BJ (cell line): ENCODE results near the gene OXLD1. TPM values are rescaled to one million over a fixed set of nuclear protein-coding genes. Genes with fewer than 3 reads are reported as not detected.

Source experiments
- CTCF ChIA-PET: fragments of 350-600 bp; formaldehyde crosslinking; extraction: SDS; loops from one replicate; lab custom pipeline; 2021; ENCODE audit warnings: antibody characterized with exemption, inconsistent platforms; lab: Yijun Ruan, JAX
- POLR2A ChIA-PET: fragments of 300-600 bp; sonication (Branson Sonifier 250); formaldehyde crosslinking; extraction: SDS; loops from one replicate; lab custom pipeline; 2021; ENCODE audit warnings: antibody characterized with exemption; lab: Charles Lee
- DNase-seq: peaks from one replicate; pipeline ENCODE4 v3.0.0-alpha.2; 2011; ENCODE audit warnings: low read depth
- H3K27me3 ChIP-seq: 2 replicates; pipeline ENCODE4 v1.6.0; 2011; ENCODE audit warnings: low read length; ENCODE audit not compliant: control insufficient read depth, insufficient read depth
- H3K36me3 ChIP-seq: 2 replicates; pipeline ENCODE4 v1.5.1; 2011; ENCODE audit warnings: low read length; ENCODE audit not compliant: control insufficient read depth, insufficient read depth
- H3K4me3 ChIP-seq: 2 replicates; pipeline ENCODE4 v1.5.1; 2011; ENCODE audit warnings: low read depth, mild to moderate bottlenecking, control low read depth, low read length
- polyA plus RNA-seq: library from polyadenylated mRNA; depleted of rRNA; stranded (reverse); fragments of >200 nt; gene quantifications from 2 replicates; pipeline ENCODE4 v1.2.3, GENCODE V29; 2011
- TF ChIP-seq, protein P1 (sequence below): IDR thresholded peaks from 2 replicates; pipeline ENCODE4 v1.5.1; 2011; ENCODE audit warnings: low read depth, mild to moderate bottlenecking, control low read depth, inconsistent platforms, low read length, moderate library complexity; ENCODE audit not compliant: insufficient read depth

Gene OXLD1
- polyA plus RNA-seq, 1 experiment: 29.6 TPM

DNA sequence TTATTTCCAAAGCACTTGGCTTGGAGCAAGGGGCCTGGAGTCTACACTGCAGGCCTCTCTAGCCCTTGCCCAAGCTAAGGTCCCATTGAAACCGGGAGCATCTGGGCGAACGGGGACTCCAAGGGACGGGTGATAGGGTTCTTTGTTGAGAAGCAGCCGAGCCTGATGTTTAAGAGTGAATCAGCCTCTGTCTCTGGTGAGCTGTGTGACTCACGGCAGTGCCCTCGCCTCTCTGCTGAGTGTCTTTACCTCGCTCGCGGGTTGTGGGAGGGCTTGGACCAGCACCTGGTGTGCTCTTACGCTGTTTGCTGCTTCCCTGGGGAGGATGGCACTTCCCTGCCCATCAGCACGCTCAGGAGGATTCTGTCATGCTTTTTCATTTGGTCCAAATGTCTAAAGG lies 18.7 kb upstream of the OXLD1 start:
- ChIA-PET CTCF (interaction anchor here (0.8 to 1.0 kb wide), 2 partner anchors 18 to 26 kb away, joined by 3 read pairs; partner anchors contain the start of gene MRPL12), POLR2A (interaction anchor here (0.6 kb wide), 1 partner anchor 133 kb away, joined by 4 read pairs; no protein-coding TSS in a partner anchor)
- Histone ChIP-seq H3K27me3 (no peaks in the 10 kb centered on the region), H3K36me3 (peaks cover 49% of the 10 kb centered on the region), H3K4me3 (peak overlapping the region; percentile 95)
- DNase-seq: no peak
- TF ChIP-seq, protein P1, sequence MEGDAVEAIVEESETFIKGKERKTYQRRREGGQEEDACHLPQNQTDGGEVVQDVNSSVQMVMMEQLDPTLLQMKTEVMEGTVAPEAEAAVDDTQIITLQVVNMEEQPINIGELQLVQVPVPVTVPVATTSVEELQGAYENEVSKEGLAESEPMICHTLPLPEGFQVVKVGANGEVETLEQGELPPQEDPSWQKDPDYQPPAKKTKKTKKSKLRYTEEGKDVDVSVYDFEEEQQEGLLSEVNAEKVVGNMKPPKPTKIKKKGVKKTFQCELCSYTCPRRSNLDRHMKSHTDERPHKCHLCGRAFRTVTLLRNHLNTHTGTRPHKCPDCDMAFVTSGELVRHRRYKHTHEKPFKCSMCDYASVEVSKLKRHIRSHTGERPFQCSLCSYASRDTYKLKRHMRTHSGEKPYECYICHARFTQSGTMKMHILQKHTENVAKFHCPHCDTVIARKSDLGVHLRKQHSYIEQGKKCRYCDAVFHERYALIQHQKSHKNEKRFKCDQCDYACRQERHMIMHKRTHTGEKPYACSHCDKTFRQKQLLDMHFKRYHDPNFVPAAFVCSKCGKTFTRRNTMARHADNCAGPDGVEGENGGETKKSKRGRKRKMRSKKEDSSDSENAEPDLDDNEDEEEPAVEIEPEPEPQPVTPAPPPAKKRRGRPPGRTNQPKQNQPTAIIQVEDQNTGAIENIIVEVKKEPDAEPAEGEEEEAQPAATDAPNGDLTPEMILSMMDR: no peak

DNA sequence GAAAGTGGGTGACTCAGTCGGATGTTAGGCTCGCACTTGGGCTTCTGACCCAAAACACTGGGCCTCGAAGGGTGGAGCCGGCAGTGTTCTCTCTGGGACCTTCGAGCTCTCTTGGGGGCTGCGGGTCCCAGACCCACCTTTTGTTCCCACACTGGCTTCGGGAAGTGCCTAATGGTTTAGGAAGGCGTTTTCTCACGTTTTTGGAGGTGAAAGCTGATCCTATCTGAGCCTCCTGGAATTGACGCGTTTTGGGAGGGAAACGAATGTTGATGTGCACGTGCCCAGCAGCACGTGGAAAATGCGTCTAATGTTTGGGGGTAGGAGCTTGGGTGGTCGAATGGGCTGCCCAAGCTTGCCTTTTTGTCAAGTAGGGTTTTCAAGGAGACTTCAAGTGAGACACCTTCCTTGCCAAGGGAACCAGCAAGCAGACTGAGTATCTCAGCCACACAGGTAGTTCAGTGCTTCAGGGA lies 18.1 kb upstream of the OXLD1 start:
- Histone ChIP-seq H3K4me3 (peak overlapping the region; percentile 95), H3K36me3 (peaks cover 44% of the 10 kb centered on the region), H3K27me3 (no peaks in the 10 kb centered on the region)
- TF ChIP-seq, protein P1: no peak
- POLR2A ChIA-PET: no interaction called here
- CTCF ChIA-PET: interaction anchor here (0.8 to 1.5 kb wide), 2 partner anchors 19 to 83 kb away, joined by 3 to 4 read pairs; partner anchors contain the start of gene MRPL12
- no peak for DNase-seq

DNA sequence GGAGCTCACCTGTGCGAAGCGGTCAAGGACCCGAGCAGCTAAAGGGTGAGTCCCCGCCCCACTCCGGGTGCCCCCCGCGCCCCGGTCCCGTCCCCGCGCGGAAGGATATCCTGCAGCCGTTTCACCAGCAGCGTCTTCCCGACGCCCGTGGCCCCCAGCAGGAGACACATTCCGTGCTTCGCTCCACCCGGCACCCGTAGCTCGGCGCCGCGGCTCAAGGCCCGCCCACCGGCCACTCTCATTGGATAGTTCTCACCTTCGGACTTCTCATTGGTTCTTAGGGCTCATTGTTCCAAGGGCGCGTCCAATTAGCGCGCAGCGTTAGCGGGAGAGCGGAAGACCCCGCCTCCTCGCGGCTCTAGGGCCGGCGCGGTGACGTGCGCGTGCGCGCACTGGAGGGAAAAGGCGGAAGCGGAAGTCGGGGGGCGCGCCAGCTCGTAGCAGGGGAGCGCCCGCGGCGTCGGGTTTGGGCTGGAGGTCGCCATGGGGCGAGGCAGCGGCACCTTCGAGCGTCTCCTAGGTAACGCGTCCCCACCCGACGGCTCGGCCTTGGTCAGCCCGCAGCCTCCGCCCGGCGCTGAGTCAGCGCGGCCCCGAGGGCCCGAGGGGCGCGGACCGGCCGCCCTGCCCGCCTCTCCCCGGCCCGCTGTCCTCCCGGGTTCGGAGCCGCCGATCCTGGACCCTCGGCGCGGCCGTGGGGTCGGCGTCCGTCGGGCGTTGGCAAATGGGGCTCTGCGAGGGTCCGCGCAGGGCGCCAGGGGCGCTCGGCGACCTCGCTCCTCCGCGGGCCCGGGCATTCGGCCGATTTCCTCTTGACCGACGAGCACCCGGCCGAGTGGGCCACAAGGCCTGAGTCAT lies 17.4 kb upstream of the OXLD1 start, which contains the start of the genes ARL16 and HGS:
ARL16 (minus strand) TSS at position 214 of the 858 bp plus-strand sequence; CDS start at position 170, 44 bp downstream.
HGS (plus strand) TSS at position 428 of the 858 bp plus-strand sequence; CDS start at position 484, 56 bp downstream.
- H3K4me3 ChIP-seq: peak within 1 kb of the TSS; percentile 95
- H3K36me3 ChIP-seq: peaks cover 37% of the 10 kb centered on the region
- TF ChIP-seq, protein P1: no peak
- peak; percentile 92 for DNase-seq
- POLR2A ChIA-PET: no interaction called here
- H3K27me3 ChIP-seq: no peaks in the 10 kb centered on the region
- CTCF ChIA-PET: interaction anchor here (0.6 to 1.5 kb wide), 5 partner anchors 10 to 183 kb away, joined by 3 to 4 read pairs (median 3); partner anchors contain the start of gene MRPL12

DNA sequence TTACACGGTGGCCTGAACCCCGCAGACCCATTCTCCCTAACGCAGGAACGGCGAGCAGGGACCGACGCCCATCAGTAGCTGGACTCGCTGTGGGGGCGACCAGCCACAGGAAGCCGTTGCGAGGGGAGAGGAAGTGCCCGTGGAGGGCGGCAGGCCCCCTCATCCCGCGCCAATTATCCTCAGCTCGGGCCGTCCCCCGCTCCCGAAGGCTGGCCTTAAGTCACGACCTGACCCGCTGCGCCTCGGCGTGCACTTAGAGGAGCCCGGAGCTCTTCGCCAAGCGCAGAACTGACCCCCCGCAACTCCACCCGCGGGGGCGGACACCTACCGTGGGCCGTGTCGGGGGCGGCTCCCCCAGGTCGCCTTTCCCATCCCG lies 16.8 kb upstream of the OXLD1 start:
- POLR2A ChIA-PET: interaction anchor here (0.6 kb wide), 1 partner anchor 24 kb away, joined by 3 read pairs; no protein-coding TSS in a partner anchor
- TF ChIP-seq, protein P1: no peak
- CTCF ChIA-PET: interaction anchor here (0.6 to 1.5 kb wide), 5 partner anchors 11 to 183 kb away, joined by 3 to 4 read pairs (median 3); partner anchors contain the start of gene MRPL12
- no peaks in the 10 kb centered on the region for H3K27me3 ChIP-seq
- peaks cover 31% of the 10 kb centered on the region for H3K36me3 ChIP-seq
- H3K4me3 ChIP-seq: peak overlapping the region; percentile 95
- DNase-seq: no peak
